GM21390 (cell line): Measurements from ENCODE around the gene MYH11.
"Not testable (repeated sequence)": the region's sequence is repeated elsewhere in the genome, so short reads cannot be mapped to it uniquely, and the experiment has no call there.

ENCODE experiments used
- ATAC-seq: cut with Tn5 transposase; IDR thresholded peaks from one replicate; pipeline ENCODE4 v1.9.1; 2021; ENCODE audit not compliant: unreplicated experiment

MYH11 gene

DNA sequence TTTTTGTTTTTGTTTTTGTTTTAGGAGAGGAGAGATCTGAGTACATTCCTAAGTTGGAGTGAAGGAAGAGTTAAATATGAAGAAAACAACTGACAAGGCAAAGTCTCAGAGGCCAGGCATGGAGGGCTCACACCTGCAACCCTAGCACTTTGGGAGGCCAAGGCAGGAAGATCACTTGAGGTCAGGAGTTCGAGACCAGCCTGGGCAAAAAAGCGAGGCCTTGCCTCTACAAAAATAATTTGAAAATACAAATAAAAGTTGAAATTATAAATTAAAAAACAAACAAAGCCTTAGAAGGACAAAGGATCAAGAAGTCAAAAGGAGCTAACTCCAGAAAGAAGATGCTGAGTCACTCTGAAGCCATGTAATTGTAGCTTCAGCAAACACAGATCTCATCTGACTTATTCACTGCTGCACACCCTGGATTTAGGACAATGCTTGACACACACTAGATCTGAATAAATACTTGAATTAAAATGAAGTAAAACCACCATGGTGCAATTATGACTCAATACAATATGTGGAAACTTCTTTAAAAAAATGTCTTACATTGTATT is 22.5 kb upstream of the MYH11 start:
- ATAC-seq: no peak

DNA sequence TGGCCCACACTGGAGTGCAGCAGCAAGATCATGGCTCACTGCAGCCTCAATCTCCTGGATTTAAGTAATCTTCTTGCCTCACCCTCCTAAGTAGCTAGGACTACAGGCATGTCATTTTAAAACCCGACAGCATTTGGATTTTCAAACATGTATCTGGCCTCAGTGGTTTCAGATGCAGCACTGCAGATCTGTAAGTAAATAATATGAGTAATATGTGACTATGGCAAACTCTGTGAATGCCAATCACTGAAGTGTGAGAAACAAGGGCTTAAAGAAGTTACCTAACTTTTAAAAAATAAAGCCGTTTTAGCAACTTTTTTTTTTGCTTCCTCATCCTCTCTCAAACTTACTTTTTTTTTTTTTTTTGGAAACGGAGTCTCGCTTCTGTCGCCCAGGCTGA is 19.7 kb upstream of the MYH11 start:
- no peak for ATAC-seq

DNA sequence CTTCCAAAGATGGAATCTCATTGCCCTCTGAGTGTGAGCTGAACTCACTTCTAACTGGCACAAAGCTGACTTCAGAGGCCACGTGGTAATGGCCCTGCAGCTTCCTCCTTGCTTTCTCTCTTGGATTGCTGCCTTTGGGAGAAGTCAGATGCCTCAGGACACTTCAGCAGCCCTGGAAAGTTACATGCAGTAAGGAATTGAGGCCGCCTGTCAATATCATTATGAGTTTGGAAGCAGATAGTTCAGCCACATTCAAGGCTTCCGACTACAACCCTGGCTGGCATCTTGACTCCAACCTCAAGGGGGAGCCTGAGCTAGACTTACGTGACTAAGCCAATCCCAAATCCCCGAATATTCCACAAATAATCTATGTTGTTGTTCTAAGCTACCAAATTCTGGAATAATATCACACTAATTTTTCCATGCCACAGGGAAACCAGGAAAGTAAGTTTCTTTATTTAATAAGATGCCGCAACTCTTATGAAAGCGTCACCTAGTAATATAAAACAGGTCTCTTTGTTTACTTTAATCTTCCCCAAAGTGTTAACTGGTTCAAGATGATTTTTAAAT is 18.0 kb upstream of the MYH11 start:
- ATAC-seq: no peak

DNA sequence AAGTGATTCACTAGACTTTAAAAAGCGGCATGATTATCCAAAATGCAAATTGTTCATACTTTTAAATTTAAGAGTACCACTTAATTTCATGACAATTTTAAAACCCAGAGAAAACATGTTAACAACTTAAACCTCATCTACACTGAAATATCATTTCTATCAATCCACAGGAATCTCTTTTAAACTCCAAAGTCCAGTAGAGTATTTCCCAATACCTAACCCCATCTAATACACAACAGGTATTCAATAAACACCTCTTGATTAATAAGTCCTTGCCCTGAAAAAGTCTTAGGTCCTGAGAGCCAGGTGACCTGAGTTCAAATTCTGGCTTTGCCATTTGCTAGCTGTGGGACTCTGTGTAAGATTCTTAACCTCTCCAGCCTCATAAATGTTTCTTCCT is 16.9 kb upstream of the MYH11 start:
- ATAC-seq: no peak

DNA sequence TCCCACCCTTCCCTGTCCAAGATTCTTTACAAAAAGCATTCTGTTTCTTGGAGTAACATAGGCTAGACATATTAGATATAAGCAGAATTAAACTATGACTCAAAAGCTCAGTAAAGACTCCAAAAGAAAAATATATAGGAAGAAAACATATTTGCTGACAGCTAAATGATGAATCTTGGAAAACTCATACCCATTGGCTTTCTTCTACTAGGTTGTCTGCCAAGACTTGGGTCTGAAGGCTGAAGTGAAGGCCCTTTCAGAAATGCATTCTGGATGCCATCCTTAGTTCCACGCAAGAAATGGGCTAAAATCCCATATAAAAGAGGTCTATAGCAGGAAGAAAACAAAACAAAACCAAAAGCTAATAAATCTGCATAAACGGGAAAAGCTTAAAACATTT is 16.5 kb upstream of the MYH11 start:
- ATAC-seq: no peak

DNA sequence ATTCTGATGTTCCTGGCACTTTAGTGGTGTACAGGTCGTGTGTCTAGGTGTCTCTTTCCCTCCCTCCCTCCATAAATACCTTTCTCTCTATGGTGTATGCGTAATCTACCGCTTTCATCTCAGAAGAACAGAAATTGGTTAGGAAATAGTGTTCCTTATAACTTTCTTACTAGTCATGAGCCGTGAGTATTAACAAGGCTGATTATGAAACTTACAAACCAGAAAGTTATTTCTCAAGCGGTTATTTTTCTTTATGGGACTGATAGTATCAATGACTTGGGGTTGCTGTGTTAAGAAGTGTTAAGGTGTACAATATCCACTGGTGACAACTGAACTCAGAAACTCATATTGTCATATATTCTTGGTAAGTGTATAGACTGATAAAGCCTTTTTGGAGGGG is 13.2 kb upstream of the MYH11 start:
- ATAC-seq: no peak

DNA sequence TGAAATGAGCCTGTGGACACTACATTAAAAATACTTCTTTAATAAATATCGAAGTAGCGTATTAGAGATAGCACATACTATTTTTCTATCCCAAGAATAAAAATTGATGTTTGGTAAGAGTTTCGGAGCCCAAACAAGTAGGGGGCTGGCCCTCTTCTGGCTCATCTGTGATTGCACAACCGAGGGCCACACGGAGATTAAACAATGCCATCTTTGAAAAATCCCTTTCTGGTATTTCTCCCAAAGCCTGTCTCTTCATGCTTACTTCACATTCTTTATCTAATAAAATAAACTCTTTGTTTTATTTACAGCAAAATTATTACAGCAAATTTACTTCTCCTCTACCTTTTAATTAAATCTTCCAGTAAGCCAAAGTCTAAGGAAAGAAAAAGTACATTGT is 9.6 kb upstream of the MYH11 start:
- ATAC-seq: no peak

DNA sequence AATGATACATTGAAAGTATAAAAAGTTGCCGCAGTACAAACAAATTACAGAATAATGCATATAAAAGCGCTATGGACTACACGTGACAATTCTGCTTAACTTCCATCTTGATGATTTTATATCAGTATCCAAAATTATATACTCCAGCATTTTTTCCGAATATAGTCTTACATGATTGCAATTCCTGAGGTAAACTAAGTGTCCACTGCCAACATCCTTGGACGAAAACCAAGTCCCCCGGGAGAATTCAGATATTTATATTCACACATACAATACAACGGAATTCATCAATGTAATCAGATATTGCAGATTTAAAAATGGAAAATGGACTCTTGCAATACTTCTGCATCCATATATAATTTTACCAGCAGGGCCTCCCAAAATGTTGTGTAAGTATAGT is 8.9 kb upstream of the MYH11 start:
- ATAC-seq: no peak

DNA sequence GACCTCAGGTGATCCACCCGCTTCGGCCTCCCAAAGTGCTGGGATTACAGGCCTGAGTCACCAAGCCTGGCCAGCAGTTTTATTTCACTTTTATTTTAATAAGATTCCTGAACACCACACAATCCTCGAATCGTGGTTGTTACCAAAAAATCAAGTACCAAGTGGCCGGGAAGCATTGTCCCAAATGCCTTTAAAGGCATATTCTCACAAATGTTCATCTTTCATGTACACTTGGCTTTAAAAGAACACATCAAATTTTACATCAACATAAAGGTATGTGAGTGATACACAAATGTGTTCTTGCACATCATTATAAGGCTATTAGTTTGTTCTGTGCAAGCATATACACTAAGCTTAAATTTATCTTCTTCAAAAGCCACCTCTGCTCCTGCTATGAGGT is 8.1 kb upstream of the MYH11 start:
- ATAC-seq: no peak

DNA sequence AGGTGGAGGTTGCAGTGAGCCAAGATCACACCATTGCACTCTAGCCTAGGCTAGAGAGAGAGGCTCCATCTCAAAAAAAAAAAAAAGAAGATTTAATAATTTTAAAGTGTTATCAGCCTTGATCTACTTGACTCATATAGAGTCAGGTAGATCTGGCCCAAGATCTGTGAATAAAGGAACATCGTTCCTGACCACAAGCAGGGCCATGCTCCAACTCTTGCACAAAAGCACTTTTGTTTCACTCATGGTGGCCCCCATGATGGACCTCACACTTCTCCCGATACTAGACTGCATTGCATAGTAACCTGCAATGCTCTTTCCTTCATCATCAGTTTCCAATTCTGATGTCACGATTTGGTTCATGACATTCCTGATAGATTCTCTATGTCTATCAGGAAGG is 5.2 kb upstream of the MYH11 start:
- no peak for ATAC-seq

DNA sequence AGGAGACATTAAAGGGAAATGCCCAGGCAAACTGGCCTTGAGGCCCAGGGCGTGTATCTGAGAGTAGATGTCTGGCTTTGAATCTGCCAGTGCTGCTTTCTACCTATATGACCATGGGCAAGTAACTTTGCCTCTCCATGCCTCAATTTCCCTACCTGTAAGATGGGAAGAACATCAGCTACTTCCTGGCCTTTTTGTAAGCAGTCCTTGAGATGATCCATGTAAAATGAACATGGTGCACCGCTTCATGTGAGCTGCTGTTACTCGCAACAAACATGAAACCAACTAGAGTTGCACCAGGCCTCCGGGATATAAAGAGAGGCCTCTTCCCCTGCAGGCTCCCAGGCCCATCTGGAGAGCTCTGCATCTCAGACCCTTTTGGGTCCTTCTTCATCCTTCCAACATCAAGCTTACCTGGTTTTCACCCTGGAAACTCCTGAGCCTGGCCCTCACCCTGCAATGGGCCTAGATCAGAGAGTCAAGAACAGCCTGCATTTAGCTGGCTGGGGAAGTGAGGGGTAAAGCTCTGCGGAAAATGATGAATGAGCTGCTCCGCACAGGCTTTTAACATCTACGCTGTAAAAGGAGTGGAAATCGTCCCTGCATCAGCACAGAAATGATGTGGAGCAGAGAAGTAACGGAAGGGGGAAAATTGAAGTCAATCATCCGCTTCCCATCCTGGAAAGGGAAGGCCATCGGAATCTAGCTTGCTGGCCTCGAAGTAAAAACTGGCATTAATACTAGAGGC is 2.3 kb upstream of the MYH11 start:
- ATAC-seq: no peak

DNA sequence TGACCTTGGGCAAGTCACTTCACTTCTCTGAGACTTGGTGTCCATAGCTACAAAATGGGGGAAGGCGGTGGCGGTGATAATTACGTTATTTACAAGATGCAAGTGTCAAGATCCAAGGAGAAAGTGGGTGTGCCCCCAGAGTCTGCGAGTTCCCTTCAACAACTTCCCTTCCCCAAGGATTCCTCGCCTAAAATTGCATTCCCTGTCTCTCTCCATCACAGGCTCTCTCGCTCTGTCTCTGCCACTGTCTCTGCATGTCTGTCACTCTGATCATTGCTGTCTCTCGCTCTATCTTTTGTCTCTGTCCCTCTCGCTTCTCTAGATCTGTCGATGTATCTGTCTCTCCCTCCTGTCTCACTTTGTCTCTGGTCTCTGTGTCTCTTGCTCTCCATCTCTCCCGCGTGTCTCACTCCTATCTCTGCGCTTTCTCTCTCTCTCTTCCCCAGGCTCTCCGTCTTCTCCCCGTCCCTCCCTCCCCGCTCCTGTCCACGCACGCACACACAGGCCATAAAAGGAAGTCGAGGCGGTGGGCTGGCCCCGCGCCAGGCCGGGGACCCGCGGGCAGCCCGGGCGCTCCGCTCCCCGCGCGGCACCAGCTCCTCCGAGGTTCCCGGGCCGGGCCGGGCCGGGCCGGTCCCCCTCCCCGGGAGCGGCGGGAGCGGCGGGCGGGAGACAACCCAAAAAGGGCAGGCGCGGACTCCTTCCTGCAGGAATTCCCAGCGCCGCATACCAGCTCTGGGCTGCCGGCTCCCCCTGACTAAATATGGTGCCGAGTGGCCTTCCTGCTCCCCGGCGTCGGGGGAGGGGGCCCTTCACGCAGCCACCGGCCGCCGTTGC is 1.1 kb upstream of the MYH11 start:
- no peak for ATAC-seq

DNA sequence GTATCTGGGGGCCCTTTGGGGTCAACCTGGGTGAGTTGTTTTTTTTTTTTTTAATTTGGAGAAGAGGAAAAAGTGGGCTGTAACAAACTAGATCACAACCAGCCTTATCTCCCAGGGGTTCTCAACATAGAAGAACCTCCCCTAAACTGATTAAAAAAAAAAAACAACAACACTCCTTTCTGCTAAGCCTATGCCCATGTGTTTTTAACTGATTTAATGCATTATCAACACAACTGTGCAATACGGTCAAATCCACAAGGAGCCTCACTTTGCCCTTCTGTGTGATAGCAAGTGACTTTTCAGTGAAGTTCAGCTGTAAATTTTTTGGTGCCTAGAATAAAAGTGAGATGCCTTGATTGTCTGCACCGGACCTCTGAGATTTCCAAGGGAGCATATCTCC is 646 bp downstream of the MYH11 start:
- no peak for ATAC-seq

DNA sequence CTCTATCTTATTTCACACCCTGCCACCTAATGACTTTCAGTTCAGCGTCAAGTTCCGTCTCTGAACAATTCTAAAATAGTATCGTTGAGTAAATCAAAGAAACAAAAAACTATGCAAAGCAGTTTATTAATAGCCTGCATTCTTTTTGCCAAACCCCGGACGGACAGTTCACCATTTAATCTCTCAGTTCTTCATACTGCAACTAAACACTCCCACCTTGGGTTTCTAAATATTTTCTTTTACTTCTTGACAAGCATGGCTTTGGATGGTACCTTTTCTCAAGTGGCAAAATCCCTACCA is 1.2 kb downstream of the MYH11 start:
- peak; percentile 85 for ATAC-seq

DNA sequence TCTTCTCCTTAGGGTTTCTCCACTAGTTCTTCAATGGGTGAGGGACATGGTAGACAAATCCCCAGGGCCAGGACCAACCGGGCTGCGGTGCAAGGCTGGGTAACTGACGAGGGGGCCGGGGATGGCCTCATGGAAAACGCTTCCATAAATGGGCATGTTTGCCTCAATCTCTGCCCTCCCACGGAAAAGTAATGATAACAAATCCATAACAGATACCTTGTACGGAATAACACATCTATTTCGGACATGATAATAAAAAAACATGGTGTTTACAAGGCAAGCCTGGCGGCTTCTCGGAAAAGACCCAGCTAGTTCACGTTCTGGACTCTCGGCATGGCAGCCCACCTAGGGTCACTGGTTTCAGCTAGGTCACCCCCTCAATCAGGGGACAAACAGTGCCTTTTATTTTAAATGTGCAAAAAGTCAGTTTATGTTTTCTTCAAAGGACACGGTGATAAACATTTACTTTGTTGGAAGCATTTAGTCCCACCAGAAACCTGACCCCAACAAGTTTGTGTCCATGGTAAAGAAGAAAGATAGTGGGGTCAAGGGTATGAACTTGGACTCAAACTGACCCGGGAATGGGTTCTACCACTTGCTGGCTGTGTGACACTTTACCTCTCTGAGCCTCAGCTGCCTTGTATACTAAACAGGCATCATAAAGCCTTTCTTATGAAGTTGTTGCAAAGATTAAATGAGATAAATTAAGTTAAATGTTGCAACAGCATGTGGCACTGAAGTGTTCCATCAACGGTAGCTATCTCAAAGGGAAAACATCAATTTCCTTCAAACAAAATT is 1.7 kb downstream of the MYH11 start:
- ATAC-seq: no peak

DNA sequence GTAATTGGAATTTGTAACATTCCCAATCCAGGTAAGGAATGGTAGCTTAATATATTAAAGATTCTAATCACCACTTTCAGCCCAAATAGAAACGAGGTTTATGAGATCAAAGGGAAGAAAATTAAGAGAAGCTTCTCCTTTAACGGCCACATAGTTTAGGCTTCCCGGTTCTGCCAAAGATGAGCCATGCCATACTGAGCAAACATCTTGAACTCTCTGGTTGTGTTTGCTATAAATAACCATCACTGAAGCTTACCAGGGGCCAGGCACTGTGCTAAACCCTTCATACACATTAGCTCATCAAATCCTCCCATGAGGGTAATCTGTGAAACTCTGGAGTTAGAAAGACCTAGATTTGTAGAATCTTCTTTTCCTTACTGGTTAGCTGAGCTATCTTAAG is 2.8 kb downstream of the MYH11 start:
- no peak for ATAC-seq

DNA sequence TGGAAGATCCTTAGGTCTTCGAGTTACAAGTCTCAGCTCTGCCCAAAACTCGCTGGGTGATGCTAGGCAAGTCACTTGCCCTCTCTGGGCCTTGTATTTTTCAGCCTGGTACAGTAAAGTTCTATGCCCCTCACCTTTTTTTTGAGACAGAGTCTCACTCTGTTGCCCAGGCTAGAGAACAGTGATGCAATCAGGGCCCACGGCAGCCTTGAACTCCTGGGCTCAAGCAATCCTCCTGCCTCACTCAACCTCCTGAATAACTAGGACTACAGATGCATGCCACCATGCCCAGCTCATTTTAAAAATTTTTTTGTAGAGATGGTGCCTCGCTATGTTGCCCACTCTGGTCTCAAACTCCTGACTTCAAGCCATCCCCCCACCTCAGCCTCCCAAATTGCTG is 3.8 kb downstream of the MYH11 start:
- no peak for ATAC-seq

DNA sequence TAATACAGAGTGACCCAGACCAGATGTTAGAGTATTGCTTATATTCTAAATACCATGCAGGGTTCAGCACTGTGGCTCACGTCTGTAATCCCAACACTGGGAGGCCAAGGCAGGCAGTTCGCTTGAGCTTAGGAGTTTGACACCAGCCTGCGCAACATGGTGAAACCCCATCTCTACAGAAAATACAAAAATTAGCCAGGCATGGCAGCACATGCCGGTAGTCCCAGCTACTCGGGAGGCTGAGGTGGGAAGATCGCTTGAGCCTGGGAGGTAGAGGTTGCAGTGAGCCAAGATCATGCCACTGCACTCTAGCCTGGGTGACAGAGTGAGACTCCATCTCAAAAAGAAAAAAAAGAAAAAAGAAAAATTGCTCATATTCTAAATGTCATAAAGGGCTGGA is 6.3 kb downstream of the MYH11 start:
- not testable (repeated sequence) for ATAC-seq

DNA sequence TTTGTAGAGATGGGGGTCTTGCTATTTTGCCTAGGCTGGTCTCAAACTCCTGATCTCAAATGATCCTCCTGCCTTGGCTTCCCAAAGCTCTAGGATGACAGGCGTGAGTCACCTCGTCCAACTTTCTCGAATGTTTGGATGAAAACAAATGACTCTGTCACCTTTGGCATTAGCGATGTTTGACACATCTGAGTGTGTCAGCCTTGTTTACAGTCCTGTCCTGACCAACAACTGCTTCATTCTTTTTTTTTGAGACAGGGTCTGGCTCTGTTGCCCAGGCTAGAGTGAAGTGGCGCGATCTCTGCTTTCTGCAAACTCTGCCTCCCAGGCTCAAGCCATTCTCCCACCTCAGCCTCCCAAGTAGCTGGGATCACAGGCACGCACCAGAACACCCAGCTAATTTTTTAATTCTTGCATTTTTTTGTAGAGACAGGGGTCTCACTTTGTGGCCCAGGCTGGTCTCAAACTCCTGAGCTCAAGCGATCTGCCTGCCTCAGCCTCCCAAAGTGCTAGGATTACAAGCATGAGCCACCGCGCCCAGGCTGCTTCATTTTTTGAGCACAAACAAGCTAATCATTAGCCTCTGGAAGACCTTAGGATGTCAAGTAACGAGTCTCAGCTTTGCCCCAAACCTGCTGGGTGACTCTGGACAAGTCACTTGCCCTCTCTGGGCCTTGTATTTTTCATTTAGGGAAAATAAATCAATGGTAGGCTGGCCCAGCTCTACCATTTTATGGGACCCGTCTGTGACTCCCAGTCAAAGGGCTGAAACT is 7.4 kb downstream of the MYH11 start:
- ATAC-seq: no peak

DNA sequence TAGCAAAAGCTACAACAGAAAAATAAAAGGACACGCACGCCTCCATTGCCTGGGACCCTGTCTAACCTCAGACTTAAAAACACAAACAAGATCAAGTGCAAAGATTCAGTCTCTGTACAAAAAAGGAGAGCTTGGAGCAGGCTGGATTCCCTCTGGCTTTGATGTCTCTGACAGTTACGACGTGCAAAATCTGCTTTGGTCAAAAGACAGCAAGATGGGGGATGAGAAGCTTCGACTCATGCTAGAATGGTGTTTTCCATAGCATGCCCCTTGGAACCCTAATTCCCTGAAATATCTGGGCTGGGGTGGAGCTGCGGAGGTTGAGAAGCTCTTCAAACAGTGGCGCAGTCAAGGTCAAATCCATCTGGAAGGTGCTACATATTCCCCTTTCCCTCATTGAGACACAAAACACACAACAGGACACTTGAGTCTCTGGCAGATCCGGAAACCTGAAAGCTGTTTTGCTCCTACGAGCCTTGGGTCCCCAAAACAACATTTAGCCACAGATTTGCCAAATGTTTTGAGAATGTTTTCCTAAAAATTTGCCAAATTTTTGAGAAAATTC is 9.1 kb downstream of the MYH11 start:
- ATAC-seq: no peak
